NCI-H2029 (cell line): ENCODE results near the gene BTBD17.
A peak's percentile ranks its signal among the peaks of the same experiment; 100 is the strongest.

Experiments
- DNase-seq: peaks from one replicate; lab custom pipeline; 2025; lab: John Stamatoyannopoulos, UW

Gene BTBD17

GRCh38 chr17:74358697-74359096 lies 3.0 kb downstream of the BTBD17 start:
- no peak for DNase-seq

DNA sequence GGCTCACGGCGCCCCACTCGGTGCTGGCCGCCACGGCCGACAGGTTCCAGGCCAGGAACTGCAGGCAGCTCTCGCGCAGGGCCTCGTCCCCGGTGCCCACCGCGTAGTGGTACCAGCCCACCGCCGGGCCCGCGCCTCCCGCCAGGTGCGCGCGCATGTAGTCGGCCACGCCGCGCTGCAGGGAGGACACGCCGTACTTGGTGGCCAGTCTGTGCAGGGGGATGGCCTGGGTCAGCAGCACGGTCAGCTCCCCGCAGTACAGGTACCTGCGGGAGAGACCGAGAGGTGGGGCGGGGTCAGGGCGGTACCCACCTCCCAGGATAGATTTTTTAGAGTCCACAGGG lies 4.2 kb downstream of the BTBD17 start:
- no peak for DNase-seq

- DNase-seq, result no peak
Observed at GRCh38 chr17:74356646-74357465, 4.8 kb downstream of the BTBD17 start.

GRCh38 chr17:74355065-74355464 lies 6.6 kb downstream of the BTBD17 start:
- DNase-seq, result no peak

DNA sequence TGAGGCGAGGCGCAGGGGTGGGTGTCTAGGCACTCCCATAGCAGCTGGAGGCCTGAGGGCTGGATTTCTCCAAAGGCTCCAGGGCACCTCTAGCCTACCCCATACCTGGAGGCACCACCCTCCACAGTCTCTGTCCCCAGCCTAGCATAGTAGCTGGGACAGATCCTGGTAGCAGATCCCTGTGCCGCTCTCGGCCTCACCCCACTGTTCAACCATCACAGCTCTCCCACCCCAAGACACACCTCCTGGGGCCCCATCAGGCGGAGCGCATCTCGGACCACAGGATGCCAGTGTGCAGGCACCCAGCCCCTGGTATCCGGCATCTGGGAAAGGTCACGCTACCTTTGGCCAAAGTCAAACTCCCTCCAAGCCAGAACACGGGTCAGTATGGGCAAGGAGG lies 7.1 kb downstream of the BTBD17 start:
- DNase-seq, result no peak

GRCh38 chr17:74354123-74354522 lies 7.5 kb downstream of the BTBD17 start:
- DNase-seq, result no peak

DNA sequence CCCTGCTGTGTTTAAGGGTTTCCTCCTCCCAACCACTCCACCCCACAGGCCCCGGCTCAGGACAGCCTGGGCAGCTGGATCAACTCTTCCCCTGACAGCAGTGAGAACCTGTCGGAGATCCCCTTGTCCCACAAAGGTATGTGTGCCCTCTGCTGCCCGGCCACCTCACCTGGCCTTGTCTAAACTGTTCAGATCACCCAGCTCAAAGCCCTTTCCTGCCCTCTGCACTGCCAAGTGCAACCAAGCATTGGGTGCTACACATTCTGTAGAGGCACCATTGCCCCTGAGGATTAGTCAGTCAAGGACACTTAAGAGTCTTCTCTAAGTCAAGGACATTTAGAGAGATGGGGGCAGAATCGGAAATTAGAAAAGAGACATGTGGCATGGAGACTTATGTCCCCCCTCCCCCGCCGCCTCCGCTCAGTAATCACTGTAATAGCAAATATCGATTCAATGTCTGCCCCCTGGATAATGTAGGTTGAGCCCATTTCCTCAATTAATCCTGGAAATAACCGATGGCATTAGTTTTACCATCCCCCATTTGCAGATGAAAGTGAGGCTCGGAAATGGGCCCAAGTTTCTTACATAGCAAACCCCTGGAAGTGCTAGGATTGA lies 8.1 kb downstream of the BTBD17 start:
- DNase-seq, result no peak

DNA sequence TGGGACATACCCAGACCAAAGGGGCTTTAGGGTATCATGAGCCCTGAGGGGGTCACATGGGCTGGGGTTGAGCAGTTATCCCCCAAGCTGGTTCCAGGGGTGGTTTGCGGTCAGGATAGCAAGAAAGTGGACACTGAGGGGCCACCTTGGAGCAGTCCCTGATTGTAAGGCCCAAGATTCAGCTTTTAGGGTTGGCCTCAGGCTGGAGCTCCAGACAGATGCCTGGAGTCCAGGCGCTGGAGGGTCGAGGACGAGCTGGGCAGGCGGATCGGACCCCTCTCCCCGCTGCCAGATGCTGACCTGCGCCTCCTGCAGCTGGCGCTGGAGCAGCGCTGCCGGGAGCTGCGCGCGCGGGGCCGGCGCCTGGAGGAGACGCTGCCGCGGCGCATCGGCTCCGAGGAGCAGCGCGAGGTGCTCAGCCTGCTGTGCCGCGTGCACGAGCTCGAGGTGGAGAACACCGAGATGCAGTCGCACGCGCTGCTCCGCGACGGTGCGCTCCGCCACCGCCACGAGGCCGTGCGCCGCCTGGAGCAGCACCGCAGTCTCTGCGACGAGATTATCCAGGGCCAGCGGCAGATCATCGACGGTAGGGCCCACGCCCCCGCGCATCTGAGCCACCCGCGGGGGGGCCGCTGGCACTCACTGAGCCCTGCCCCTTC lies 10.0 kb downstream of the BTBD17 start:
- no peak for DNase-seq

DNA sequence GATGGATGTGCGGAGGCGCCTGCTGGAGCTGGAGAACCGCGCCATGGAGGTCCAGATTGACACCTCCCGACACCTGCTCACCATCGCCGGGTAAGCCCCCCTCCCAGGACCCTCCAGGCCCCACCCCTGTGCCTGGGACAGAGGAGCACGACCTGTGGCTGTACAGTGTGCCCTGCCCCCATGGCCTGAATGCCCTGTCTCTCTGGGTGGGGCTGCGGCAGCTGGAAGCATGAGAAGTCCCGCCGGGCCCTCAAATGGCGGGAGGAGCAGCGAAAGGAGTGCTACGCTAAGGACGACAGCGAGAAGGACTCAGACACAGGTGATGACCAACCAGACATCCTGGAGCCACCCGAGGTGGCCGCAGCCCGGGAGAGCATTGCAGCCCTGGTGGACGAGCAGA lies 11.2 kb downstream of the BTBD17 start:
- no peak for DNase-seq

GRCh38 chr17:74349120-74349519 lies 12.5 kb downstream of the BTBD17 start:
- DNase-seq, result no peak

DNA sequence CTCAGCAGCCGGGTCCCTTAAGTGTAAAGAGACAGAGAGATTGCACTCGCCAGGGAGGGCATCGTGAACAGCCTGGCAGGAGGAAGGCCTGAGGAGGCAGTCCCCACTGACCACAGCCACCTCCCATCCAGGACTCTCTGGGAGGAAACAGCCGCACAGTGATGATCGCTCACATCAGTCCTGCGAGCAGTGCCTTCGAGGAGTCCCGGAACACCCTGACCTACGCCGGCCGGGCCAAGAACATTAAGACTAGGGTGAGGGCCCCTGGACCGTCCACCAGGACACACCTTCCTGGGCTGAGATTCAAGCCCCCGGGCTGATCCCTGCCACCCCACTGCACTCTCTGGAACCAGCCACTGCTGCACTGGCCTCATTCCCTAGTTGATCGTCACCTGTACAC lies 14.0 kb downstream of the BTBD17 start:
- no peak for DNase-seq

DNA sequence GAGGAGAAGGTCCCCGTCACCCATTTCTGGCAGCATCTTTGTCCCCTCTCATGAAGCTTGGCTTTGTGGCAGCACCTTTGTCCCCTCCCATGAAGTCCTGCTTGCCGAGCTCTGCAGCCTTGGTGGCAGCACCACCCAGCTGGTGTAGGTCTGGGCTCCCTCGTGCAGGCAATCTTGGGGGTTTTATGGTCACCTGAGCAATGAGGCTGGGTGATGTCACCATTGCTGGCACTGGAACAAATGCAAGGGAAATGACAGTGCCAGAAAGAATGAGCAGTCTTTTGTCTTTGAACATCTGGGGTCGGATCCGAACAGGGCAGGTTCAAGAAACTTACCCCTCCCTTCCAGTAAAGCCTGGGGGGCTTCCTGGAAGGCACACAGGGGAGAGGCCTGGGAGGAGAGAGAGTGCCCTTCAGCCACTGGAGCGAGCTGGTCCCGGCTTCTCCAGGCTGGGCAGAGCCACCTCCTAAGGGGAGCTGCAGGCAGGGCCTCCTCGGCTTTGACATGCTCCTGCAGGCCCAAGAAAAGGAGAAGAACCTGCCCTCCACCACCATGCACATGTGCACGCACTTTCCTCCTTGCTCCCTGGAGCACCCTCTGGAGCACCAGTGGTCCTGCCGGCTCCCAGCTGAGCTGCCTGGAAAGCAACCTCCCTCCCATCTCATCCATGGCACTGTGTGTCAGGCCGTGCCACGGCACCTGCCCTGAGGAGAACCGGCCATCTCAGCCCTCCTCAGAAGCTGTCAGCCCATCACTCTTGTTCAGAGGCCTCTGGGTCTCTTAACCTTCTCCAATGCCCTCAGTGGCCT lies 16.0 kb downstream of the BTBD17 start:
- no peak for DNase-seq

DNA sequence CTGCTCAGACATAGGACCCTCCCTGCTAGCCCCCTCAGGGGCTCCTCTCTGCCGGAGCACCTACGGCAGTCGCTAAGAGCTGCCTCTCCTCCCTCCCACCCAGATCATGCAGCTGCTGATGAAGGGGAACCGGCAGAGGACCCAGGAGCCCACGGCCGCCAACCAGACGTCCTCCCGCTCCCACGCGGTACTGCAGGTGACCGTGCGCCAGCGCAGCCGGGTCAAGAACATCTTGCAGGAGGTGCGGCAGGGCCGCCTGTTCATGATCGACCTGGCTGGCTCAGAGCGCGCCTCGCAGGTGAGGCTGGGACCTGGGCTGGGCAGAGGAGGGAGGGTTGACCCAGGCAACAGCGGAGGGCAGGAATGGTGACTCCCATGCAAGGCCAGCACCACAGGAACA lies 17.0 kb downstream of the BTBD17 start:
- no peak for DNase-seq

GRCh38 chr17:74343526-74344284 lies 18.0 kb downstream of the BTBD17 start:
- DNase-seq, result no peak

GRCh38 chr17:74343121-74343520 lies 18.5 kb downstream of the BTBD17 start:
- DNase-seq, result no peak

DNA sequence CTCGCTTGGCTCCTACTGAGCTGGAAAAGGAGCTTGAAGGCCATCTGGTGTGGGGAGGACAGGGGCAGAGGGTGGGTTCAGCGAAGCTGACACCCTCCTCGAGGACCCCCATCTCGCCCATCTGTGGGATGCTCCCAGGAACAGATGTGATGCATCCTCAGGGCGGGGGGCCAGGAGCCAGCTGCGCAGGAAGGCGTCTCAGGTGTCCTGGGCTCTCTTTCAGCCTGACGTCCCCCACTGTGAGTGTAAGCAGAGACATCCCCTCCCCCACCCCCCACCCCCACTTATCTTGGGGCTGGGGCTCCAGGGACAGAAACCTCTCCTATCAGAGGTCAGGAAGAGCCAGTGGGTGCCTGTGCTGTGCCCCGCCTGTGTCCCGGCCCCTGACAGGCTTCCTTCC lies 19.4 kb downstream of the BTBD17 start:
- DNase-seq, result no peak

DNA sequence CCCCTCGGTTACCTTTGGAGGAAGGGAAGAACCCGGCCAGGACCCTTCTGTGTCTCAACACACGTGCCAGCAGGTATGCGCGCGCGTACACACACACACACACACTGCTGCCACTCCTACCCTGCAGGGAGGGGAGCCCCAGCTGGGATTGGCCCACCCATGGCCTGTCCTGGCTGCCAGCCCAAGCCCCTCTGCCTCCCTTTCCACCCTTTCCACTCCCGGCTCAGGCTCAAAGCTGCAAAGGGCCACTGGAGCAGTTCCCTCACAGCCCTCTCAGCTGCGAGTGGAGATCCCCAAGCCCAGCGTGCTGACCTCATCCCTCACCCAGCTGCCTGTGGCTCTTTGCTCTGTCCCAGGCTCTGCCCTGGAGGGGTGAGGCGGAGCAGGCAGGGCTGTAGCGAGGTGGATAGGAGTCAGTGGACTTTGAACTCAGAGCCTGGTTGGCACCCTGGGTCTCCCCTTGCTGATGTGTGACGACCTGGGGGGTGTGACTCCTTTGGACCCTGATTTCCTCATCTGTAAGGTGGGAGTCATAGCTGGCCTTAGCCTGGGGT lies 21.1 kb downstream of the BTBD17 start:
- peak; percentile 36 for DNase-seq

- peak; percentile 76 for DNase-seq
Observed at GRCh38 chr17:74339537-74340195, 22.0 kb downstream of the BTBD17 start.

- DNase-seq, result peak; percentile 48
Observed at GRCh38 chr17:74337834-74338500, 23.7 kb downstream of the BTBD17 start.

DNA sequence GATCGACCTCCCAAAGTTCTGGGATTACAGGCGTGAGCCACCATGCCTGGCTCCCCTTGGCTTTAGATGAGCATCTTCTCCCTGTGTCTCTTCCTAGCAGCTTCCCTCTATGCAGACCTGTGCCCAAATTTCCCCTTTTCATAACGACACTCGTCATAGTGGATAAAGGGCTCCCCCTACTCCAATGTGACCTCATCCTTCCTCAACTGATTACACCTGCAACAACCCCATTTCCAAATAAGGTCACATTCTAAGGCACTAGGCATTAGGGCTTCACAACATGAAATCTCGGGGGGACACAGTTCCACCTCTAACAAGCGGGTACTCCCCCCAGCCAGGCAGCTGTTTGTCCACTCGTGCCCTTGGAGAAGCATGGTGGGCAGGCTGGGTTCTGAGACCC lies 25.4 kb downstream of the BTBD17 start:
- DNase-seq, result no peak
